ENCODE results near the gene DIS3L2. TPM values are rescaled to one million over a fixed set of nuclear protein-coding genes. Genes with fewer than 3 reads are reported as not detected.

DIS3L2 gene
- polyA plus RNA-seq, 2 donors, result 16.6 to 23.3 TPM

DNA sequence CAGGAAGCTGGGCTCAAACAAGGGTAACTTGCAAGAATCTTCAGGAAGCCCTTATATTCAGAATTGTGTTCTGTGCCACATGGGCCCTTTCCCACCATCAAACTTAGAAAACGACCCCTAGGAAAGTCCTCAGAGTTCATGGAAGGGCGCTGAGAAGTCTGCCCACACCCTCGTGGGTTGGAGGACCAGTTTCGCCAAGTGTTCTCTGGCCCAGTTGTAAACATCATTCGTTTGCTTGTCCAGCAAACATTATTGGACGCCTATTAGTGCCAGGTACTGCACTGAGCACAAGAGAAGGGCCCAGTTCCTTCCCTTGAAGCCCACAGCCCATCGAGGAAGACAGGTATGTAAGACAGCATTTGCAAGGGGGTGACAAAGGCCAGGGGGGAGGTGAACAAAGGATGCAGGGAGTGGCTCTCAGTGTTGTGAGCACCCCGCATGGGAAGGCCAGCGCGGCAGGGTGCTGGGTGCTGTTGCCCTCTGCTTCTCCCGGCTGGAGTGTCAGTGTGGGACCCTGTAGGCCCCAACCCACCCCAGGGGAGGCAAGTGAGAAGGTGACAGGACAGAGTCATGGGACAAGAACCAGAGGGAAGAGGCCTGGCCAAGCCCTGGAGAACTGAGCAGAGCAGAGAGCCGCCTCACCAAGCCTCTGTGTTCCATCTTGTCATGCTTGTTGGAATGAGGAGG lies 356.8 kb downstream of the DIS3L2 start:
- Histone ChIP-seq H3K36me3 (ENCODE audit: control insufficient read depth in 2 of 2, insufficient read depth in 2 of 2, low read length in 1 of 2) (peaks cover 0 to 8% of the 10 kb centered on the region in 2 donors), H3K27me3 (ENCODE audit: control insufficient read depth in 1 of 2, insufficient read depth in 2 of 2, low read length in 2 of 2) (no peaks in the 10 kb centered on the region), H3K4me1 (ENCODE audit: control insufficient read depth in 2 of 2, insufficient read depth in 2 of 2, low read length in 1 of 2) (peaks cover 0 to 33% of the 10 kb centered on the region in 2 donors), H3K27ac (ENCODE audit: low read depth in 2 of 2, low read length in 1 of 2) (no peak overlapping the region), H3K4me3 (ENCODE audit: low read depth in 1 of 2, low read length in 2 of 2) (no peak overlapping the region), H3K9me3 (ENCODE audit: control insufficient read depth in 2 of 2, insufficient read depth in 1 of 2, low read depth in 1 of 2, low read length in 1 of 2) (no peaks in the 10 kb centered on the region)
- 92% methylated on average over 12 of the region's 12 CpGs for WGBS, 2 donors

DNA sequence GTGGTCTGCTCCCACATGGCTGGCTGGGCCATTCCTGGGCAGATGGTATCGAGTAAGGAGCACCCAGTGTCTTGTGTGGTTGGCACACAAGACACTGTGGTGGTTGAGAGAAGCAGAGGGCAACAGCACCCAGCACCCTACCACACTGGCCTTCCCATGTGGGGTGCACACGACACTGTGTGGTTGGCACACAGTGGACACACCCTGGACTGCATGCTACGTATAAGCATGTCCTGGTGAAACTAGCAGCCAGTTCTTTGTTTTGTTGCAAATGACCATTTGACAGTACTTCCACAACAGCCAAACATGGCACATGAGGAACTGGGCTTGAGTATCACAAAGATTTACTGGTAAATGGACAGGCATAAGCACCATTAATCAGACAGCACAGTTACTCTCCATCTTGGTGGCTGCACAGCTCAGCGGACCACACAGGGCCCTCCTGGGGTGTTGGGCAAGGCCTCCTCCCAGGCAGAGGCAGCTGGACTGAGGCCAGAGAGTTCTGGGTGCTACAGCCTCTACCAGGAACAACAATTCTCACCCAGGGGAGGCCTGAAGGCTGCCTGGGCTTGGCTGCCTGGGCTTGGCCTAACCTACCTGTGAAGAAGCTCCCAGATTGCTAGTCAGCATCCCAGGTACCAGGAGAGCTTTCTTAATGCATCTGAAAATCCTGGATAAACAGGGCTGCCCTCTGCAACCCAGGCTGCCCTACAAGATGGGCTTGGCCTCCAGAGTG lies 357.7 kb downstream of the DIS3L2 start:
- 89 to 90% methylated on average over 4 of the region's 4 CpGs for WGBS, 2 donors
- H3K4me1 ChIP-seq (ENCODE audit: control insufficient read depth in 2 of 2, insufficient read depth in 2 of 2, low read length in 1 of 2), result peaks cover 0 to 35% of the 10 kb centered on the region in 2 donors

DNA sequence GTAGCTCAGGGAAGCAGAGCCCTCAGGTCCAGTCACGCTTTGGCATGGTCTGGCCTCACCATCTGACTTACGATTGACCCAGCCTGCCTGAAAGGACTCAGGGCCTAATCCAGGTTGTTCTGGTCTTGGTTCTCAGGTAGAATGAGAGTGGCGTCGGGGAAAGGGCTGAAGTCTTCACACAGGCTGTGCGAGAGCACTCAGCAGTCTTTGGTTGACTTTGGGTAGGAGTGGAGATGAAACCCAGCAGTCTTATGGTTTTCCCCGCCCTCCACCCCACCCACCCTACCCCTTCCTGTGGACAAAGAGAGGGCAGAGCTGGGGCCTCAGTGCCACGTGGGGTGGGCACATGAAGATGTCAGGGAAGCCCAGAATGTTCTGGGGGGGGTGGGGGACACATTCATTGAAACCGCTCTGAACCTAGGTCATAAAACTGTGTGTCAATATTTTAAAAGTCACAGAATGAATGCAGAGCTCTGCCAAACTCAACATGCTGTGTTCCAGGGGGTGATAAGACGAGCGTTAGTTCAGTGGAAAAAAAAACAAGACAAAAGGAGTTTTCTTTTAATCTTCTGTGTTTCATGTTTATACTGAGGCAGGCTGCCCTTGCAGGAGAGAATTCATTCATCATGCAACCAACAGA lies 358.4 kb downstream of the DIS3L2 start:
- 77 to 86% methylated on average over 10 of the region's 10 CpGs for WGBS, 2 donors
- peaks cover 0 to 8% of the 10 kb centered on the region in 2 donors for H3K36me3 ChIP-seq (ENCODE audit: control insufficient read depth in 2 of 2, insufficient read depth in 2 of 2, low read length in 1 of 2)
- peaks cover 0 to 35% of the 10 kb centered on the region in 2 donors for H3K4me1 ChIP-seq (ENCODE audit: control insufficient read depth in 2 of 2, insufficient read depth in 2 of 2, low read length in 1 of 2)
- H3K4me3 ChIP-seq (ENCODE audit: low read depth in 1 of 2, low read length in 2 of 2), result no peak overlapping the region
- no peaks in the 10 kb centered on the region for H3K27me3 ChIP-seq (ENCODE audit: control insufficient read depth in 1 of 2, insufficient read depth in 2 of 2, low read length in 2 of 2)
- no peak overlapping the region for H3K27ac ChIP-seq (ENCODE audit: low read depth in 2 of 2, low read length in 1 of 2)
- no peaks in the 10 kb centered on the region for H3K9me3 ChIP-seq (ENCODE audit: control insufficient read depth in 2 of 2, insufficient read depth in 1 of 2, low read depth in 1 of 2, low read length in 1 of 2)

More for the DNA sequence above, 357.7 kb downstream of the DIS3L2 start:
- Histone ChIP-seq H3K27ac (ENCODE audit: low read depth in 2 of 2, low read length in 1 of 2) (no peak overlapping the region), H3K4me3 (ENCODE audit: low read depth in 1 of 2, low read length in 2 of 2) (no peak overlapping the region), H3K27me3 (ENCODE audit: control insufficient read depth in 1 of 2, insufficient read depth in 2 of 2, low read length in 2 of 2) (no peaks in the 10 kb centered on the region), H3K36me3 (ENCODE audit: control insufficient read depth in 2 of 2, insufficient read depth in 2 of 2, low read length in 1 of 2) (peaks cover 0 to 8% of the 10 kb centered on the region in 2 donors), H3K9me3 (ENCODE audit: control insufficient read depth in 2 of 2, insufficient read depth in 1 of 2, low read depth in 1 of 2, low read length in 1 of 2) (no peaks in the 10 kb centered on the region)

DNA sequence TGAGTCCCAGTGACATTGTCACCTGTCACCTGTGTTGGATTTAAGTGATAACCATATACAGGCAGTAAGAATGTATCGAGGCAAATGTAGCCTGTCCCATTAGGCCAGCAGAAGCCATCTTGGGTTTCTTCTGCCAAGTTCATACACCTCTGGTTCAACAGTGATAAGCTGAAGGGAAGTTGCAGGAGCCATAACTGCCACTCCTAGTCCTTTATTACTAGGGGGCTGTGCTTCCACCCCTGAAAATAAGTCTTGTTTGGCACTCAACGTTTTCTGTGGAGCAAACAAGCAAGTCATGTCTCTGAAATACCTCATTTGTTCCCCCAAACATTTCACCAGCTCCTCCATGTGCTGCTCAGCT lies 358.9 kb downstream of the DIS3L2 start:
- Histone ChIP-seq H3K4me3 (ENCODE audit: low read depth in 1 of 2, low read length in 2 of 2) (no peak overlapping the region), H3K9me3 (ENCODE audit: control insufficient read depth in 2 of 2, insufficient read depth in 1 of 2, low read depth in 1 of 2, low read length in 1 of 2) (no peaks in the 10 kb centered on the region), H3K4me1 (ENCODE audit: control insufficient read depth in 2 of 2, insufficient read depth in 2 of 2, low read length in 1 of 2) (peaks cover 0 to 30% of the 10 kb centered on the region in 2 donors), H3K27me3 (ENCODE audit: control insufficient read depth in 1 of 2, insufficient read depth in 2 of 2, low read length in 2 of 2) (no peaks in the 10 kb centered on the region), H3K27ac (ENCODE audit: low read depth in 2 of 2, low read length in 1 of 2) (no peak overlapping the region), H3K36me3 (ENCODE audit: control insufficient read depth in 2 of 2, insufficient read depth in 2 of 2, low read length in 1 of 2) (peaks cover 0 to 8% of the 10 kb centered on the region in 2 donors)
- WGBS, 2 donors, result 54 to 65% methylated on average over 2 of the region's 2 CpGs

DNA sequence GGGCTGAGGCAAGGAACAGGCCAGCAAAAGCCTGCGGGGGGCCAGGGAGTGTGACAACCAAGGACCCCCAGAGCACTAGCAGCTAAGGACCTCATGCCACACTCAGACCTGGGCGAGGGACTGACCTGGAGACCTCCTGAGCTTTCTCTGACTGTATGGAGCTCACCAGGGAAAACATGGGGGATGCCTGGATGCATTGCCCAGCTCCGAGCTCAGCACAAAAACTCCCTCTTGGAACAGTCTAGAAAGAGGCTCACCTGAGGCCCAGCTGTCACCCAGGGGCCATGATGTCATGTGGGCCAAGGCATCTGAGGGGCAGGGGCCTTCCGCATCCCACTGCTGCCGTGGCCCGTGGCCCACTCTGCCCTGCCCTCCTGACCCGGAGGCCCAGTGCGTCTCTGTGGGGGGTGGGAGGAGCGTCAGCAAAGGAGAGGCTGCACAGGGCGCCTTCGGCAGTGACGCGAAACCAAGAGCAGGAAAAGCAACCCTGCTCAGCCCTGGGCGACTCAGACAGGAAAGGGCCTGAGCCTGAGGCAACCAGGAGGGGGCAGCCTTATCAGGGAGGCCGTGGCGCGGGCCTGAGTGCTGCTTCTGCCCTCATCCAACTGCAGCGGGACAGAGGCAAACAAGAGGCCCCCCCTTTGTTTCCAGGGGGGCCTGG lies 359.8 kb downstream of the DIS3L2 start:
- Histone ChIP-seq H3K27ac (ENCODE audit: low read depth in 2 of 2, low read length in 1 of 2) (no peak overlapping the region), H3K9me3 (ENCODE audit: control insufficient read depth in 2 of 2, insufficient read depth in 1 of 2, low read depth in 1 of 2, low read length in 1 of 2) (no peaks in the 10 kb centered on the region), H3K4me3 (ENCODE audit: low read depth in 1 of 2, low read length in 2 of 2) (no peak overlapping the region), H3K4me1 (ENCODE audit: control insufficient read depth in 2 of 2, insufficient read depth in 2 of 2, low read length in 1 of 2) (peaks cover 0 to 25% of the 10 kb centered on the region in 2 donors), H3K36me3 (ENCODE audit: control insufficient read depth in 2 of 2, insufficient read depth in 2 of 2, low read length in 1 of 2) (peaks cover 0 to 8% of the 10 kb centered on the region in 2 donors), H3K27me3 (ENCODE audit: control insufficient read depth in 1 of 2, insufficient read depth in 2 of 2, low read length in 2 of 2) (no peaks in the 10 kb centered on the region)
- WGBS, 2 donors, result 85 to 86% methylated on average over 17 to 18 of the region's 18 CpGs

DNA sequence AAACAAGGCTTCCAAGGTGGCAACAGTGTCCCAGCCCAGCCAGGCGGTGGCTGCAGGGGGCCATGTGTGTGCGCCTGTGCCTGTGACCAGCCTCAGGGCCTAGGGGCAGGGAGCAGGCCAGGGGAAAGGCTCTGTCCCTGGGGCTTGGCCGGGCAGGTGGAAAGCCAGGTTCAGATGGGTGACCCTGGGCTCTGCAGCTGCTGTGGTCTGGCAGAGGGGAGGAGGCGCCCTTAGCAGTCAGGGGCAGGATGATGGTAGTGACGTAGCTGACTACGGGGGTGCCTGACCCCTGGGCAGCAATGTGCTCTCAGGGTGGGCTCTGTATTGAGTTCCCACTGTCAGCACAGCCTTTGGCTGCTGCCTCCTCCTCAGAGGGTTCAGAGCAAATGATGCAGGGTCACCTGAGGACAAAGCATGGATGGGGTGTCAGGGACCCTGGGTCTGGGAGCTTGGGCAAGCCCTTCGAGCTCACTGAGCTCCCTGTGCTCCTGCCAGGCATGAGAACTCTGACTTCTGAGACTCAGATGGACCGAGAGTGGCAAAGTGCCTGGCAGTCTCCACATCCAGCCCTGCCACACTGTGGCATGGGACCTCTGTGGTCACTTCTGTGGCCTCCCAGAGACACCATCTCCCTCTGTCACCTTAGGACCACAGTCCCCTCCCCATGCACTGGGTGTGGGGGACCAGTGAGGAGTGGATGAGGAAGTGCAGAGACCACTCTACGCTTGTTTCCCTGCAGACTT lies 360.5 kb downstream of the DIS3L2 start:
- H3K27me3 ChIP-seq (ENCODE audit: control insufficient read depth in 1 of 2, insufficient read depth in 2 of 2, low read length in 2 of 2), result no peaks in the 10 kb centered on the region
- peaks cover 0 to 8% of the 10 kb centered on the region in 2 donors for H3K36me3 ChIP-seq (ENCODE audit: control insufficient read depth in 2 of 2, insufficient read depth in 2 of 2, low read length in 1 of 2)
- peaks cover 0 to 23% of the 10 kb centered on the region in 2 donors for H3K4me1 ChIP-seq (ENCODE audit: control insufficient read depth in 2 of 2, insufficient read depth in 2 of 2, low read length in 1 of 2)
- no peak overlapping the region for H3K4me3 ChIP-seq (ENCODE audit: low read depth in 1 of 2, low read length in 2 of 2)
- H3K27ac ChIP-seq (ENCODE audit: low read depth in 2 of 2, low read length in 1 of 2), result no peak overlapping the region
- 85 to 93% methylated on average over 9 of the region's 9 CpGs for WGBS, 2 donors
- no peaks in the 10 kb centered on the region for H3K9me3 ChIP-seq (ENCODE audit: control insufficient read depth in 2 of 2, insufficient read depth in 1 of 2, low read depth in 1 of 2, low read length in 1 of 2)

DNA sequence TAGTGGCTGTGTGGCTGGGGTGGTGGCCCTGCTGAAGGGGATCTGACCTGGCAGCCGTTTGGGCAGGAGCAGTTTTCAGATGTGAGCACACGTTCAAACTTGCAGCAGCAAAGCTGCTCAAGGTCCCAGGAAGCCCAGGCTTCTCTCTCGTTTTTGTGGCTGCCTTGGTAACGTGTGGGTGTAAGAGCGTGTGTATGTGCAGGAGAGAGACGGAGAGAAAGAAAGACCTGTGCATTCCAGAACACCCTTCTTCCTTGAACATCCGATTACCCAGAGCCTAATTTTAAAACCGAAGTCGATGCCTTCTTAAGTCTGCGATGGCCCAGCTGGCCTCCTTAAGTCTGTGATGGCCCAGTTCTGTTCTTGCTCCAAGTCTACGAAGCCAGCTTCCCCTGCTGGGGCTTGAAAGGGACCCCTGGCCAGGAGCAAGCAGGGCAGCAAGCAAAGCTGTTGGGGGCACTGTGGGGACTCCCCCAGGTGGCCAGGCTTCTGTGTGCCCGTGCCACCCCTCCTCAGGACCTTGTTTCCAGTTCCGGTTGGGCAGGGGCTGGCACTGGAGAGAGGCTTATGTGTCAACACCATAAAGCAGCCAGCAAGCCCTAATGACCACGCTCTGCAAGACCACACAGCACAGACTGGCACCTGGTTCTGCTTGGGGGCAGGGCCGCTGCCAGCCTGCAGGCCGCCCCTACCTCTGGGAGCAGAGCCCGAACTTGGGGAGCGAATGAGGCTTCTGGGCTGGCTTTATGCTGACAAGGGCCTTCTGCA lies 361.2 kb downstream of the DIS3L2 start:
- WGBS, 2 donors, result 54 to 73% methylated on average over 17 to 18 of the region's 18 CpGs
- Histone ChIP-seq H3K27ac (ENCODE audit: low read depth in 2 of 2, low read length in 1 of 2) (peak overlapping the region in 1 of 2 donors; percentile 51), H3K4me1 (ENCODE audit: control insufficient read depth in 2 of 2, insufficient read depth in 2 of 2, low read length in 1 of 2) (peaks cover 0 to 22% of the 10 kb centered on the region in 2 donors), H3K9me3 (ENCODE audit: control insufficient read depth in 2 of 2, insufficient read depth in 1 of 2, low read depth in 1 of 2, low read length in 1 of 2) (no peaks in the 10 kb centered on the region), H3K27me3 (ENCODE audit: control insufficient read depth in 1 of 2, insufficient read depth in 2 of 2, low read length in 2 of 2) (no peaks in the 10 kb centered on the region), H3K4me3 (ENCODE audit: low read depth in 1 of 2, low read length in 2 of 2) (no peak overlapping the region), H3K36me3 (ENCODE audit: control insufficient read depth in 2 of 2, insufficient read depth in 2 of 2, low read length in 1 of 2) (peaks cover 0 to 8% of the 10 kb centered on the region in 2 donors)

DNA sequence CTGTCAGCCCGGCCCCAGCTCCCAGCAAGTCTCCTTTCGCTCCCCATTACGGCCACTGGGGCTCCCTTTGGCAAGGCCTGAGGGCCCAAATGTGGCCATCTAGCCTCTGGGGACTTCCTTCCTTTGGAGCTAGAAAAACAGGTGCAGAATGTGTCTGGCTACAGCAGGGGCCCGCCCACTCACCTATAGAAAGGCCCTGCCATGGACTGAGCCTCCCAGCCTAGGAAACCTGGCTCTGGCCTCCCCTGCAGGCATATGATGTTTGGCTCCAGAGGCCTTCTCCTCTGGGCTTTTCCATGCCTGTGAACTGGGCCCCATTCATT lies 361.8 kb downstream of the DIS3L2 start:
- Histone ChIP-seq H3K36me3 (ENCODE audit: control insufficient read depth in 2 of 2, insufficient read depth in 2 of 2, low read length in 1 of 2) (peaks cover 0 to 6% of the 10 kb centered on the region in 2 donors), H3K9me3 (ENCODE audit: control insufficient read depth in 2 of 2, insufficient read depth in 1 of 2, low read depth in 1 of 2, low read length in 1 of 2) (no peaks in the 10 kb centered on the region), H3K27me3 (ENCODE audit: control insufficient read depth in 1 of 2, insufficient read depth in 2 of 2, low read length in 2 of 2) (no peaks in the 10 kb centered on the region), H3K4me3 (ENCODE audit: low read depth in 1 of 2, low read length in 2 of 2) (no peak overlapping the region), H3K27ac (ENCODE audit: low read depth in 2 of 2, low read length in 1 of 2) (no peak overlapping the region), H3K4me1 (ENCODE audit: control insufficient read depth in 2 of 2, insufficient read depth in 2 of 2, low read length in 1 of 2) (peaks cover 0 to 22% of the 10 kb centered on the region in 2 donors)
- WGBS, 2 donors, result 68 to 71% methylated on average over 4 of the region's 4 CpGs

Measured in esophagus (tissue), 2 donors.